GM23338 (cell line): Measurements from ENCODE around the gene ACOXL.

Experiments used
- CREB1 ChIP-seq: fragments of 250-450 bp; sonication (Bioruptor Pico); IDR thresholded peaks from 2 replicates; pipeline ENCODE4 v1.5.0; 2020; ENCODE audit warnings: low read depth, mild to moderate bottlenecking, moderate library complexity
- EZH2 ChIP-seq: fragments of 200-600 bp; sonication (generic); IDR thresholded peaks from one replicate; pipeline ENCODE4 v1.8.0; 2017; ENCODE audit warnings: antibody characterized with exemption, mild to moderate bottlenecking, low read depth; ENCODE audit not compliant: unreplicated experiment
- EZH2phosphoT487 ChIP-seq: fragments of 200-600 bp; sonication (generic); IDR thresholded peaks from one replicate; pipeline ENCODE4 v1.8.1; 2018; ENCODE audit warnings: antibody characterized with exemption; ENCODE audit not compliant: unreplicated experiment
- JUNB ChIP-seq: IDR thresholded peaks from one replicate; pipeline ENCODE4 v1.6.1; 2016; ENCODE audit warnings: antibody characterized with exemption; ENCODE audit not compliant: unreplicated experiment
- POLR2AphosphoS5 ChIP-seq: IDR thresholded peaks from 2 replicates; pipeline ENCODE4 v1.6.1; 2016; ENCODE audit warnings: antibody characterized with exemption, low read depth
- REST ChIP-seq: IDR thresholded peaks from one replicate; pipeline ENCODE4 v1.6.1; 2018; ENCODE audit warnings: antibody characterized with exemption; ENCODE audit not compliant: unreplicated experiment
- STAT1 ChIP-seq: IDR thresholded peaks from one replicate; pipeline ENCODE4 v1.6.1; 2016; ENCODE audit warnings: antibody characterized with exemption; ENCODE audit not compliant: unreplicated experiment
- TF ChIP-seq, protein P1 (sequence below), 2 experiments: fragments of 200-600 bp in 1 of 2; sonication (generic) in 1 of 2; conservative IDR thresholded peaks; 2 replicates each; pipeline versions ENCODE4 v1.5.1 to v1.6.1; 2016 to 2017; ENCODE audit warnings: antibody characterized with exemption in 2 of 2, low read depth in 2 of 2, mild to moderate bottlenecking in 2 of 2, moderate library complexity in 1 of 2

DNA sequence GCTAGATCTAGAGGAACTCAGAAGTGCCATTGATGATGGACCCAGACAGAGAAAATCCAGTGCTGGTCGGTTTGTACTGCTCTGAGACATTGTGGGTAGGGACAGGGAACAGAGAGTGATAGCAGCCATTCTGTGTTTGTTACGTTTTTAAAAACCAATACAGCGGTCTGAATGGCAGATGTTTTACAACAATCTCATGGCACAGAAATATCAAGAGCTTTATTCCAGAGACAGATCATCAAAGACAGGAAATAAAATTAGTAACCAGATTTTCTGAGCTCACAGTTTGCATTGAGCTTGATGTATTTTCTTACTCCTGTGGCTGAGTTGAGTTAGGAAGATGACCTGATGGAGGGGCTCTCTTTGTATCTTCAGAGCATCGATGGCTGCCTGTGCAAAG lies 273.4 kb downstream of the ACOXL start:
- TF ChIP-seq, protein P1, sequence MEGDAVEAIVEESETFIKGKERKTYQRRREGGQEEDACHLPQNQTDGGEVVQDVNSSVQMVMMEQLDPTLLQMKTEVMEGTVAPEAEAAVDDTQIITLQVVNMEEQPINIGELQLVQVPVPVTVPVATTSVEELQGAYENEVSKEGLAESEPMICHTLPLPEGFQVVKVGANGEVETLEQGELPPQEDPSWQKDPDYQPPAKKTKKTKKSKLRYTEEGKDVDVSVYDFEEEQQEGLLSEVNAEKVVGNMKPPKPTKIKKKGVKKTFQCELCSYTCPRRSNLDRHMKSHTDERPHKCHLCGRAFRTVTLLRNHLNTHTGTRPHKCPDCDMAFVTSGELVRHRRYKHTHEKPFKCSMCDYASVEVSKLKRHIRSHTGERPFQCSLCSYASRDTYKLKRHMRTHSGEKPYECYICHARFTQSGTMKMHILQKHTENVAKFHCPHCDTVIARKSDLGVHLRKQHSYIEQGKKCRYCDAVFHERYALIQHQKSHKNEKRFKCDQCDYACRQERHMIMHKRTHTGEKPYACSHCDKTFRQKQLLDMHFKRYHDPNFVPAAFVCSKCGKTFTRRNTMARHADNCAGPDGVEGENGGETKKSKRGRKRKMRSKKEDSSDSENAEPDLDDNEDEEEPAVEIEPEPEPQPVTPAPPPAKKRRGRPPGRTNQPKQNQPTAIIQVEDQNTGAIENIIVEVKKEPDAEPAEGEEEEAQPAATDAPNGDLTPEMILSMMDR (conservative IDR thresholded peaks at IDR 0.05; ENCODE audit: low read depth in 2 of 2), result no peak
- TF ChIP-seq POLR2AphosphoS5 (no peak), EZH2 (no peak), REST (no peak), CREB1 (CRISPR knock-in tag) (no peak), EZH2phosphoT487 (no peak), JUNB (no peak), STAT1 (no peak)
